SU-DHL-6 (cell line): ENCODE results near the gene KDELR1.

Source experiments
- H2AFZ ChIP-seq: fragments of 200-600 bp; sonication (generic); 2 replicates; pipeline ENCODE4 v1.6.1; 2014; ENCODE audit warnings: low read depth, mild to moderate bottlenecking, moderate library complexity, mixed read lengths, antibody characterized with exemption, low read length; ENCODE audit not compliant: severe bottlenecking
- H3F3A ChIP-seq: fragments of 200-600 bp; shearing (Covaris generic); 2 replicates; pipeline ENCODE4 v1.6.0; 2016; ENCODE audit warnings: antibody characterized with exemption, mild to moderate bottlenecking; ENCODE audit not compliant: insufficient read depth
- H3K27ac ChIP-seq: fragments of 200-600 bp; sonication (generic); 2 replicates; pipeline ENCODE4 v1.5.1; 2016; ENCODE audit warnings: low read depth, mild to moderate bottlenecking, low read length, moderate library complexity, mixed read lengths
- H3K27me3 ChIP-seq: fragments of 200-600 bp; sonication (generic), shearing (Covaris generic); 2 replicates; pipeline ENCODE4 v1.6.0; 2014; ENCODE audit warnings: mild to moderate bottlenecking, low read length
- H3K36me3 ChIP-seq: fragments of 200-600 bp; sonication (generic); 2 replicates; pipeline ENCODE4 v1.6.1; 2014; ENCODE audit warnings: mild to moderate bottlenecking, low read length, mixed read lengths
- H3K4me2 ChIP-seq: fragments of 300-600, 200-600 bp; shearing (Covaris generic), sonication (generic); 2 replicates; pipeline ENCODE4 v1.6.0; 2014; ENCODE audit warnings: low read length, low read depth, mild to moderate bottlenecking; ENCODE audit not compliant: poor library complexity, severe bottlenecking
- H3K4me3 ChIP-seq: fragments of 200-600 bp; sonication (generic); 2 replicates; pipeline ENCODE4 v1.5.1; 2014; ENCODE audit warnings: antibody characterized with exemption, low read length, mild to moderate bottlenecking, mixed read lengths; ENCODE audit not compliant: insufficient read depth, poor library complexity, severe bottlenecking
- H3K79me2 ChIP-seq: fragments of 200-600 bp; sonication (generic); 2 replicates; pipeline ENCODE4 v1.6.1; 2014; ENCODE audit warnings: mild to moderate bottlenecking, low read length, moderate library complexity; ENCODE audit not compliant: insufficient read depth
- H3K9ac ChIP-seq: fragments of 200-600 bp; sonication (generic); 2 replicates; pipeline ENCODE4 v1.7.0; 2014; ENCODE audit warnings: mild to moderate bottlenecking, low read length
- H3K9me2 ChIP-seq: fragments of 200-600 bp; sonication (generic); replicated peaks from 2 replicates; pipeline ENCODE4 v1.6.1; 2014; ENCODE audit warnings: low read length; ENCODE audit not compliant: insufficient read depth
- H3K9me3 ChIP-seq: fragments of 200-600 bp; sonication (generic); 2 replicates; pipeline ENCODE4 v1.6.1; 2014; ENCODE audit warnings: low read length, mixed read lengths; ENCODE audit not compliant: insufficient read depth
- H4K20me1 ChIP-seq: fragments of 200-600 bp; sonication (generic); 2 replicates; pipeline ENCODE4 v1.6.1; 2014; ENCODE audit warnings: low read depth, mild to moderate bottlenecking, antibody characterized with exemption, low read length, moderate library complexity, mixed read lengths
- EZH2phosphoT487 ChIP-seq: fragments of 200-600 bp; sonication (generic), shearing (Covaris generic); conservative IDR thresholded peaks from 2 replicates; pipeline ENCODE4 v1.6.1; 2018; ENCODE audit warnings: mild to moderate bottlenecking, antibody characterized with exemption, low read length, moderate library complexity, mixed read lengths
- TF ChIP-seq, protein P1 (sequence below): fragments of 200-600 bp; sonication (generic); IDR thresholded peaks from one replicate; pipeline ENCODE4 v1.5.1; 2017; ENCODE audit warnings: antibody characterized with exemption, mild to moderate bottlenecking, low read length, moderate library complexity; ENCODE audit not compliant: insufficient read depth, poor library complexity, severe bottlenecking

Gene KDELR1

DNA sequence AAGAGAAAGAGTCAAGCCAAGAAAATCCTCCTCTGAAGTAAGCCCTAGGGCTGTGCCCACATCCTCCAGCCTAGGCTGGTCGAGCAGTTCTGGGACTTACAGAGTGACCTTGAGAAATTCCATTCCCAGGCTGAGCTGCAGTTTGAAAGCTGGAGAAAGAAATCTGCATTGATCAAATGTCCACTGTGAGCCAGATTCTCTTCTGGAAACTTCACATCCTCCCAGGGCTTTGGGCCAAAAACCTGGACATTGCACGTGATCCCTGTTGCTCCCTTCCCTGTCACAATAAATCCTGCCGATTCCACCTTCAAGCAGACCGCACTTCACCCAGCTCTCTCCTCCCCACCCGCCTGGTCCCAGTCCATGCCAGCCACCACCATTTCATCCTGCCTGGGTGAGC lies 43.3 kb downstream of the KDELR1 start:
- H3K36me3 ChIP-seq: no peaks in the 10 kb centered on the region
- H3K4me3 ChIP-seq: no peak overlapping the region
- no peaks in the 10 kb centered on the region for H3K79me2 ChIP-seq
- H3K27me3 ChIP-seq: no peaks in the 10 kb centered on the region
- no peaks in the 10 kb centered on the region; the same call in 1 of the 2 replicates for H3F3A ChIP-seq
- no peaks in the 10 kb centered on the region for H3K9me2 ChIP-seq
- no peak for TF ChIP-seq EZH2phosphoT487
- TF ChIP-seq, protein P1, sequence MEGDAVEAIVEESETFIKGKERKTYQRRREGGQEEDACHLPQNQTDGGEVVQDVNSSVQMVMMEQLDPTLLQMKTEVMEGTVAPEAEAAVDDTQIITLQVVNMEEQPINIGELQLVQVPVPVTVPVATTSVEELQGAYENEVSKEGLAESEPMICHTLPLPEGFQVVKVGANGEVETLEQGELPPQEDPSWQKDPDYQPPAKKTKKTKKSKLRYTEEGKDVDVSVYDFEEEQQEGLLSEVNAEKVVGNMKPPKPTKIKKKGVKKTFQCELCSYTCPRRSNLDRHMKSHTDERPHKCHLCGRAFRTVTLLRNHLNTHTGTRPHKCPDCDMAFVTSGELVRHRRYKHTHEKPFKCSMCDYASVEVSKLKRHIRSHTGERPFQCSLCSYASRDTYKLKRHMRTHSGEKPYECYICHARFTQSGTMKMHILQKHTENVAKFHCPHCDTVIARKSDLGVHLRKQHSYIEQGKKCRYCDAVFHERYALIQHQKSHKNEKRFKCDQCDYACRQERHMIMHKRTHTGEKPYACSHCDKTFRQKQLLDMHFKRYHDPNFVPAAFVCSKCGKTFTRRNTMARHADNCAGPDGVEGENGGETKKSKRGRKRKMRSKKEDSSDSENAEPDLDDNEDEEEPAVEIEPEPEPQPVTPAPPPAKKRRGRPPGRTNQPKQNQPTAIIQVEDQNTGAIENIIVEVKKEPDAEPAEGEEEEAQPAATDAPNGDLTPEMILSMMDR: no peak
- no peaks in the 10 kb centered on the region for H4K20me1 ChIP-seq
- H2AFZ ChIP-seq: no peak overlapping the region
- H3K9ac ChIP-seq: no peak overlapping the region
- H3K9me3 ChIP-seq: no peaks in the 10 kb centered on the region
- H3K4me2 ChIP-seq: no peak overlapping the region
- H3K27ac ChIP-seq: no peak overlapping the region

DNA sequence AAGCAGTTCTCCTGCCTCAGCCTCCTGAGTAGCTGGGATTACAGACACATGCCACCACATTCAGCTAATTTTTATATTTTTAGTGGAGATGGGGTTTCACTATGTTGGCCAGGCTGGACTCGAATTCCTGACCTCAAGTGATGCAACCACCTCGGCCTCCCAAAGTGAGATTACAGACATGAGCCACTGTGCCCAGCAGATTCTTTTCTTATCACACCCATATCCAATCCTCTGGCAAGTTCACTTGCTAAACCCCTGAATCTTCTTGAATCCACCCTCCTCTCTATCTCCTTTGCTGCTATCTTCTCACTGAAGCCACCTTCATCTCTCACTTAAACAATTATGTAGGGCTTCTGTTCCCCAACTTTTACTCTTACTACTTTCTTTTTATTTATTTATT lies 45.2 kb downstream of the KDELR1 start:
- Histone ChIP-seq H3K79me2 (no peaks in the 10 kb centered on the region), H3K9me2 (no peaks in the 10 kb centered on the region), H3K27me3 (no peaks in the 10 kb centered on the region), H3F3A (no peaks in the 10 kb centered on the region; the same call in 1 of the 2 replicates), H2AFZ (no peak overlapping the region), H3K36me3 (no peaks in the 10 kb centered on the region), H3K9me3 (no peaks in the 10 kb centered on the region), H3K9ac (no peak overlapping the region), H3K27ac (no peak overlapping the region), H3K4me3 (no peak overlapping the region), H3K4me2 (no peak overlapping the region), H4K20me1 (no peaks in the 10 kb centered on the region)
- TF ChIP-seq, protein P1: no peak
- TF ChIP-seq EZH2phosphoT487: no peak

DNA sequence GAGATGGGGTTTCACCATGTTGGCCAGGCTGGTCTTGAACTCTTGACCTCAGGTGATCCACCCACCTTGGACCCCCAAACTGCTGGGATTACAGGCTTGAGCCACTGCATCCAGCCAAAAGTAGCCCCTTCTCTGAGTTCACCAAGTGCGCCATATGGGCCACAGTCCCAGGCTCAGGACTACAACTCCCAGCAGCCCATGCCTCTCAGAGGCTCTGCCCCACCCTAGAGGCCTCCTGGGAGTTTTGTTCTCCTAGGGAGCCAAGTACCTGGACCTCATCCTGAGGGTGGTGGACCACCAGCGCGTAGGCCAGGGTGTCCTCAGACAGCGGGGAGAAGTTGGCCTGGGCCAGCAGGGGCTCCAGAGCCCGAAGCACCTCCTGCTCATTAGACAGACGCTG lies 46.5 kb downstream of the KDELR1 start:
- no peaks in the 10 kb centered on the region for H4K20me1 ChIP-seq
- no peaks in the 10 kb centered on the region for H3K27me3 ChIP-seq
- TF ChIP-seq, protein P1: no peak
- no peaks in the 10 kb centered on the region; the same call in 1 of the 2 replicates for H3F3A ChIP-seq
- no peak overlapping the region for H3K4me2 ChIP-seq
- H2AFZ ChIP-seq: no peak overlapping the region
- H3K9me3 ChIP-seq: no peaks in the 10 kb centered on the region
- no peak overlapping the region for H3K9ac ChIP-seq
- H3K9me2 ChIP-seq: no peaks in the 10 kb centered on the region
- H3K79me2 ChIP-seq: no peaks in the 10 kb centered on the region
- no peaks in the 10 kb centered on the region for H3K36me3 ChIP-seq
- no peak overlapping the region for H3K4me3 ChIP-seq
- no peak overlapping the region for H3K27ac ChIP-seq
